ENCODE results near the gene SLC24A3. TPM values are rescaled to one million over a fixed set of nuclear protein-coding genes. Genes with fewer than 3 reads are reported as not detected.

Gene SLC24A3
- total RNA-seq, 4 donors from 2014 or later: 1.6 to 38.8 (median 3.7) TPM

DNA sequence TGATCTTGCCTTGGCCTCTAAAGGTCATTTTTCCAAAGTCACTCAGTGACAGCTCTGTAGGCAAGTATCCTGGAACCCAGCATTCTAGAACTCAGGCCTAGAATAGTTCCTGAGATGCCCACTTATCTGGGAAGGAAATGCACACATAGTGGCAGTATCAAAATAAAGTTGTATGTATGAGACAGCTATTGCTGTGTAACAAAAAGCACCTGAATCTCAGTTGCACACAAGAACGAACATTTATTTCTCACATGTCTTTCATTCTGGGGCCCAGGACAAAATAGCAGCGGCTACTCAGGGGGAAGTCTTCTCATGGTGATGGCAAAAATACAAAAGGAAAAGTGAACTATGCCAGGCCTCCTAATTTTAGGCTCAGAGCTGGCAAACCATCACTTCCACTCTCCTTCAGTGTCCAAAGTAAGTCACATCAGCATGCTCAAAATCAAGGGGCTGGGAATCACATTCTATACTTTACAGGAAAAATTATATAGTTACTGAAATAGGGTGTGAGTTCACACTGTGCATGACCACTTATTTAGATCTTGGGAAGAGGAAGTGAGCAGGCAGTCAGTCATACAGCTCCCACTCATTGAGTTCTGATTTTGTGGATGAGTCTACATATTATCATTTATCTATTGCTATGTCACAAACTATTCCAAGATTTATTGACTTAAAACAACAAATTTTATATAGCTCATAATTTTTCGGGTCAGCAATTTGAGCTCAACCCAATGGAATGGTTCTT lies 412.0 kb downstream of the SLC24A3 start:
- no peak for DNase-seq
- Histone ChIP-seq H3K27me3 (no peaks in the 10 kb centered on the region), H3K4me1 (no peaks in the 10 kb centered on the region)

GRCh38 chr20:19625426-19625825 lies 413.0 kb downstream of the SLC24A3 start:
- H3K36me3 ChIP-seq: no peaks in the 10 kb centered on the region
- no peaks in the 10 kb centered on the region for H3K4me1 ChIP-seq
- no peaks in the 10 kb centered on the region for H3K9me3 ChIP-seq
- DNase-seq: no peak
- no peak overlapping the region for H3K4me3 ChIP-seq
- H3K27ac ChIP-seq: no peak overlapping the region
- no peaks in the 10 kb centered on the region for H3K27me3 ChIP-seq
- TF ChIP-seq CTCF (IDR thresholded peaks at IDR 0.05) (no peak), POLR2A (IDR thresholded peaks at IDR 0.05) (no peak)

More for the DNA sequence above, 412.0 kb downstream of the SLC24A3 start:
- no peak overlapping the region for H3K27ac ChIP-seq
- H3K4me3 ChIP-seq: no peak overlapping the region
- no peaks in the 10 kb centered on the region for H3K36me3 ChIP-seq
- H3K9me3 ChIP-seq: no peaks in the 10 kb centered on the region
- no peak for TF ChIP-seq CTCF (IDR thresholded peaks at IDR 0.05)
- TF ChIP-seq POLR2A (IDR thresholded peaks at IDR 0.05): no peak

DNA sequence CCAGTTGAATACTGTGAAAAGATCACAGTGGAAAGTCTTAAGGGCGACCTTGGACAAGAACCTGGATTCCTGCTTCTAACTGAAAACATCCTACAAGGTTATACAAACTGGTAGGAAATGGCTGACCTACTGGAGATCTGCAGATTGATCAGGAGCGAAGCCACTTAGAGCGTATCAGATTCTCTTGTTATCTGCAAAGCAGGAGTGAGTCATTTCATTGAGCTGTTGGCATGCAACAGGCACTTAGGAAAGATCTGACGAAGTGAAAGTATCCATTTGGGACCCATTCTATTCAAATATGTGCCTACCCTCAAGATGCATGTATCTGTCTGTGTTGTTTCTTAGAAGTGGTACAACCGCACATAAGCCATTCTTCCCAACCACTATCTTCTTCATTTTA lies 414.5 kb downstream of the SLC24A3 start:
- no peaks in the 10 kb centered on the region for H3K36me3 ChIP-seq
- H3K9me3 ChIP-seq: no peaks in the 10 kb centered on the region
- H3K27ac ChIP-seq: no peak overlapping the region
- no peak overlapping the region for H3K4me3 ChIP-seq
- H3K27me3 ChIP-seq: no peaks in the 10 kb centered on the region
- DNase-seq: no peak
- TF ChIP-seq CTCF (IDR thresholded peaks at IDR 0.05) (no peak), POLR2A (IDR thresholded peaks at IDR 0.05) (no peak)
- no peaks in the 10 kb centered on the region for H3K4me1 ChIP-seq

DNA sequence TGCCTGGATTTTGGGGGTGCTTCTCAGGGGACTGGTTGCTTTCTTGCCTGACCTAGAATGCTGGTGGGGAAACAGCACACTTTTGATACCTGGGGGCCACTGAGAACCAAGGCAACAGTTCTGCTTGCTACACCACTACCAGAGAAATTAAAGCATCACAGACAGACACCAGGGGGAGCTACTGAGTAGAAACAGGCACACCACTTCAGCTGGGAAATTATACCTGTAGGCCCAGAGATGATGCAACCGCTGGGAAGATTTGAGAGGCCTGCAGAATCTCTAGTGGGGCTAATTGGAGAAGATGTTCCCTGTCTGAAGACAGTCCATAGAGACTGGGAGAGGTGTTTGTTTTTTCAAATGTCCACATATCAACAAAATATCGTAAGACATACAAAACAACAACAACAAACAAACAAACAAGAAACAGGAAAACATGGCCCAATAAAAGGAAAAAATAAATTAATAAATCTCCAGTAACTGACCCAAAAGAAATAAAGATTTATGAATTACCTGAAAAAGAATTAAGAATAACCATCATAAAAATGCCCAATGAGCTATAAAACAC lies 416.2 kb downstream of the SLC24A3 start:
- H3K36me3 ChIP-seq: no peaks in the 10 kb centered on the region
- H3K4me1 ChIP-seq: no peaks in the 10 kb centered on the region
- peak in 2 of 3 donors; percentile 49 to 83 for DNase-seq
- no peaks in the 10 kb centered on the region for H3K9me3 ChIP-seq
- H3K27me3 ChIP-seq: no peaks in the 10 kb centered on the region
- TF ChIP-seq CTCF (IDR thresholded peaks at IDR 0.05) (peak in 5 of 6 experiments; percentile 29 to 71 (median 69)), POLR2A (IDR thresholded peaks at IDR 0.05) (no peak)
- no peak overlapping the region for H3K27ac ChIP-seq
- H3K4me3 ChIP-seq: no peak overlapping the region

- Histone ChIP-seq H3K4me3 (no peak overlapping the region), H3K9me3 (no peaks in the 10 kb centered on the region), H3K36me3 (no peaks in the 10 kb centered on the region), H3K27ac (no peak overlapping the region), H3K4me1 (no peaks in the 10 kb centered on the region), H3K27me3 (no peaks in the 10 kb centered on the region)
- no peak for DNase-seq
- TF ChIP-seq POLR2A (IDR thresholded peaks at IDR 0.05) (no peak), CTCF (IDR thresholded peaks at IDR 0.05) (no peak)
Observed at GRCh38 chr20:19631410-19631809, 419.0 kb downstream of the SLC24A3 start.
